HuH-7.5 (cell line): ENCODE measurements around the gene MYOF.
A peak's percentile ranks its signal among the peaks of the same experiment; 100 is the strongest.
"Not testable (repeated sequence)": the region's sequence is repeated elsewhere in the genome, so short reads cannot be mapped to it uniquely, and the experiment has no call there.

Source experiments
- DNase-seq: peaks from one replicate; pipeline ENCODE4 v3.0.0; 2011; ENCODE audit warnings: low spot score

Gene MYOF

DNA sequence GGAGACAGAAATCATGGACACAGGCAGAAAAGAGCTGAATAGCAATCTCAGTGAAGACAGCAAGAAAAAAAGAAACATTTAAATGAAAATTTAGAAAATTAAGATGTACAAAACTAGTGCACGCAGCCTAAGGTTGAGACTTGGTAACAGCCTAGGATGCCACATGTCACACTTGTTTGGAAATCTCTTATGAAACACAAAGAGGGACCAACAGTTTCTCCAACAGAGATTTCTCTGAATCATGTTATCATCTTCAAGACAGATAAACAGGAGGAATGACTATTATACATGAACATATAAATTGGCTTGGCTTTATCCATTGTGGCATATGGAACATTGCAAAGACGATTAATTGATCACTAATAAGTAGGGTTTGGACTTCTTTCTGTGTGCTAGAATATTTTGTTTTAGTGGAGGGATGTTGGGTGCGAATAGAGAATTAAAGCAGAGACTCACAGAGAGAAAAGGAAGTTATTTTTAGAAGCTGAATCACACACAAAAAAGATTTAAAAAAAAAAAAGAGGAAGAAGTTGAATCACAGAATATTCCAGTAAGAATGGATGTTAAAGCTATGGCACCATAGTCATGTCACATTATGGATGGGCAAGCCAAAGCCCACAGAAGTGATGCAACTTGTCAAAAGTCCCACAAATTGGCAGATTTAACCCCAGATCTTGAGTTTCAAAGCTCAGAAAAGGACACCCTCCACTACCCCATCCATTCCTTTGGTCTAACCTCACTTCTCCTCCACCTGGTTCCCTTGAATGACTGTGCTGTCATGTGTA is 91.6 kb downstream of the MYOF start:
- DNase-seq, result no peak

DNA sequence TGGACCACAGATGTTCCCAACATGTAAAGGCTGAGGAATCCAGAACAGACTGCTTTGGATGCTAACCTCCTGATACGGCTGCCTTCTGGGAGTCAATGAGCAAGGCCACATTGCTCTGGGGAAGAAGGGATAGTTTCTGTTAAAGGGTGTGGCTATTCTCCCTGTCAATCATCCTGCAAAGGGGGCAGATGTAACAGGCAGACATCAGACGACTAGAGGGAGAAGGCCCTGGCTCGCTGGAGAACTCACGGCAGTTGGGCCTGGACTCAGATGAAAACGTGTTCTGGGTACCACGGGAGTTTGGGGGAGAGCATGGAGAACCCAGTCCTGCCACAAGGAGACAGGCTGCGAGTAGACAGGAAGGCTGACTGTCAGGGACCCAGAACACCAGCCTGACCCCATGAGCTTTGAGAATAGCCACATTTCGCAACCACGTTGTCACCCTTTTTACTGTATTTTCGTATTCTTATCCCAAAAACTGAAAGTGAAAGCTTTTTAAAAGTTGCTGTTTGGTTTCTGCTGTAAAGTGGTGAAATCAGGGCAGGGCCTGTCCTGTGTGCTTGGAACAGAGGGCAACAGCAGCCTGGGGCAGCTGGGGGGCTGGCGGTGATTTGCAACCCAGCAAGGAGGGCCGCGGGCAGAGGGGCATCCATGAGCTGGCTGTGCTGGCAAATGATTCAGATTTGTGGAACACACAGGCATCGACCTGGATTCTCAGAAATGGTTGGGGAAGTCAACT is 95.3 kb downstream of the MYOF start:
- no peak for DNase-seq

DNA sequence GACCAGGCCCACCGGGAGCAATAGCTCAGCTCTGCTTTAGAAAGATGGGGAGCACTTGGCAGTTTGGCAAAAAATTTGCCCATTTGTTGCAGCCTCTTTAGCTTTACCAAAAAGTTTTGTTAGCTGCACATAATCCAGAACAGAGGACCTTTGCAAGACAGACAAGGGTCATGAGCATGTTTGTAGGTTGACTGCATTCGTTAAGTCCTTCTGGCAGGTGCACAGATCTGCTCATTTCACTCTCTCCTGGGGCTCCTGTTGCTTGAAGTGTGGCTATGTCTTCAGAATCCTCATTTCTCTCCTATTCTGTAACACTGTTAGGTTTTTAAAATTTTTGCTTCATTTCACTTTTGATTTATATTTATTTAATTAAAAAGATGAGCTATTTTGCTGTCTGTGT is 96.8 kb downstream of the MYOF start:
- DNase-seq, result no peak

DNA sequence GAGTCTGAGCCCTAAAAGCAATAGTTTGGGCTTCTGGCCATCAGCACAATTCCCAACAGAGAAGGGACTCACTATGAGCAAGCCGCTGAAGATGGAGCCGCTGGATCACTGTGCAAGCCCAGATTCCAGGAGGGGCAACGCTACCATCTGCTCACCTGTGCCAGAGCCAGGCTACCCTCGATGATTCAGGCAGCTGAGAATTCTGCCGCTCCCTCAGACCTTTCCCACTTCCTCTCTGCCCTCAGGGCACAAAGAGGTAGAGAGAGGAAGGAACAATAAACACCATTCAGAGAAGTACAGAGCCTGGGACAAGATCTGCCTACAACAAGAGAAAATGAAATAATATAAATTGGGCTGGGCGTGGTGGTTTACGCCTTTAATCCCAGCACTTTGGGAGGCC is 98.1 kb downstream of the MYOF start:
- no peak for DNase-seq

DNA sequence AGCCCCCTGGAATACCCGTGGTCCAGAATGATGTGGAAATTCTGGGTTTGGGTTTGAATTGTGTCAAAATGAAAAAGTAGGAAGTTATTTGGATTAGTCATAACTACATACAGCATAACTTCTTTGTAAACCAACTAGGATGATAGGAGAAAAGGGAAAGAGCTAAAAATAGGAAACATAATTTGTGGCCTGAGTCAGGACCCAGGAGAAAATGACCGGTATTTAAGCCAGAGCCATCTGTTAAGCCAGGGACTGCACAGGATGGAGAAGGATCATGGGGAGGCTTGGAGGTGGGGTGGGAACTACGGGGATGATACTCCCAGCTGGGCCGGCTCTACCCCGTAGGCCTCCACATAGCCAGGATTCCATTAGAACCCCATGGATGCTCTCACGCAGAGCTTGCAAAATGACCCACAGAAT is 98.6 kb downstream of the MYOF start:
- no peak for DNase-seq

DNA sequence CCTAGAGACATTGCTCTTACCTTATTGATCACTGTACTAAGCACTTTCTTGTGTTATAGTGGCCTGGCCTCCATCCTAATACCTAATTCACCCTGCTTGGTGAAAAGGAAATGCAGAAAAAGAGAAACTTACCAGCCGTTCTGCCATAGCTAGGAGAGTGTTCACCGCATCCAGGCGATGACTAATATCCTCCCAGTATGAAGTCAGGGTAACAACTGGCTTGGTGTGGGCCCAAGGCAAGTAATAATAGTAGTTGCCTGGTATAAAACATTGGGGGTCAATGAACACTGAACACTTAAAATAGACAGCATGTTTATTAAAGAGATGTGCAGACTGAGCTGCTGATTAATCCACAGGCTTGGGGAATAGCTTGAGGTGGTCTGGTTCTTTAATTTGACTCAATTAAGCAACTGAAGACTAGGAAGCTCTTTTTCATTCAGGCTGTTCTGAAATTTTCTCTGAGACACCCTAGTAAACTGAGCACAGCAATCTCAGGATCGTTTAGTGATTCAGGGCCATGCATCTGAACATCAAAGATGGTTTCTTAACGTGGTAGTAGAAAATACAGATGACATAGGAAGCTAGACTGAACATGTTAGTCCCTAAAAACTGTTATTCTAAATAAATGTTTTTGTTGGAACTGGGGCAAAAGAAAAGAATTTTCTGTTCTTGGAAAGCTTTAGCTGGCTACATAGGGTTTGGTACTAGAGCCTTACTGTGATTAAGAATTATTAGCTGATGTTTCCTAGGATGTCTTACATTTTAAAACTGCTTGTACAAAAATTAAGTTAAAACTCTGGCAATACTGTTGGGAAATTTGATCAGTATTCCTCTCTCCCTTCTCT is 102.2 kb downstream of the MYOF start:
- no peak for DNase-seq

DNA sequence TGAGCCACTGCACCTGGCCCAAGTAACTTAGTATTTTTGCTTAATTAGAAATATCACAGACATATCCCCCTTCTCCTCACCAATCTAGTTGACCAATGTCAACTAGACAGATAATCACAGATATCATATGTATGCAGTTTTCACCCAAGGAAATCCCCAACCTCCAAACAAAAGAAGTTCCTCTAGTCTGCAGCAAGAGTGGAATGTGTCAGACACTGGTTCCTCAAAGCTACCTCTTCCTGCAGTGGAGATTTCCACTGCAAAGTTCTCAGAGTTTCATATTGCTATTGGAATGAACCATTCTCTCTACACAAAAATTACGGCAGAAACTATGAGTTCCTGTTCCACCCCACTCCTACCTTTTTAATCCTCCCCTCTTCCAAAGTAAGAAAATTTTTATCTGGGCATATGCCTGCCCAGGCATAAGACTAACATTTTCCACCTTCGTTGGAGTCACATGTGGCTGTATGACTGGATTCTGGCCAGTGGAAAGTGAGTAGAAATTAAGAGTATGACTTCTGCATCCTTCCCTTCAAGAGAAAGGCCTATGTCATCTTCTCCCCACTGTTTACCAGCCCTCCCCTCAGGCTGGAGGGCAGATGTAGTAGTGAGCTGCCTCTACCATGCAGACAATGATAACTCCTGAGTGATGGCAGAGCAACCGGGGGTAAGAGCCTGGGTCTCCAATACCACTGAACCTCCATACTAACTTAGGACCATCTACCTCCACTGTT is 103.0 kb downstream of the MYOF start:
- no peak for DNase-seq

DNA sequence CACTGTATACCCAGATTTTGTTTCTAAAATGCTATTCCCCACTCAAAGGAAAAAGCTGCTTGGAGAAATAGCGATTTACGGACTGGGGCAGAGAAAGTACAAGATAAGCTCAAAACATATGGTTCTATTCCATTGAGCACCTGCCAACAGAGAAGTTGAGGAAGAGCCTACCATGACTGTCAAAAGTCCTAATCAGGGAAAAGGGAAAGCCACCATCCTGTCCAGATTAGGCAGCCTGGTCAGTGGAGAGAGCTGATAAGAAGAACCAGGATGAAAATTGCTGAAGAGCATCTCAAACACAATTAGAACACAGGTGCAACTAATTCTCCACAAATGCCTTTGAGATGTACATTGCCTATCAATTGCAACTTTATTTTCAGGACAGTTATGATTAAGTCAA is 104.1 kb downstream of the MYOF start:
- no peak for DNase-seq

DNA sequence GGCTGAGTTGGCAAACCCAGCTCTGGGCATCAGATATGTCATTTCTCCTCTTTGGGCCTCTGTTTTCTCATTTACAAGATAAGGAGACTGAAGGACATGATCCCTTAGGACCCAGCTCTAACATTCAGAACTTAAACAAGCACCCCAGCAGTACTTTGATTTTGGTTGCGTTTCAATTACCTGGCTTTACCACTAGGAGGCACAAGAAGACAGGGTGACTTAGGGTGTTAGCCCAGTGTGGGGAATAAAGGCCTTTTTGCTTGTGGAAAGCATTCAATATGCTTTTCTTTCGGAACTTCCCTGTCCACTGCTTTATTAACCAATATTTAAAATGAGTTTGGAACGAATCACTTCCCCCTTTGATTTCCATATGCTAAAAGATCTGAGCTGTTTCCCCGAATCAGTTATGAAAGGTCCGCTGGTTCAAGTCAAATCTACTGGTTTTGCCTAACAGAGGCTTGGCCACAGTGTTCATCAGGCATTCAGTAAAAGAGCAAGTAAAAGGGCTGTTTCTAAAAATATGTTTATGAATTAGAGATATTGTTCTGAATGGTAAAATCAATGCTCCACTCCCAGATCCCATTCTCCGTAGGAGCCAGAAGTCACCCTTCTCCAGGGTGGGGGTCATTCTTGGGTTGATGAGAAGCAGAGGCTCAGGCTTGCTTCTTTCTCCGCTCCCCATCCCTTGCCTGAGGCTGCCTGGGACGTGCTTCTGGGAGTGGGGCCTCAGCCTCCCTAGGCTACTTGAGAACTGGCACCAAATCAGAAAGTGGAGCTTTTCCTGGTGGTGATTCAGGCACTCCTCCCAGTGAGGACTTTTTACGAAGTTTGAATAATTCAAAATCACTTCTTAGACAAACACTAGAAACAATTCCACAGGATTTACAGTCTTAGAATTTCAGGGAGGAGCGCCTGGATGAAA is 105.5 kb downstream of the MYOF start:
- DNase-seq, result peak; percentile 58

DNA sequence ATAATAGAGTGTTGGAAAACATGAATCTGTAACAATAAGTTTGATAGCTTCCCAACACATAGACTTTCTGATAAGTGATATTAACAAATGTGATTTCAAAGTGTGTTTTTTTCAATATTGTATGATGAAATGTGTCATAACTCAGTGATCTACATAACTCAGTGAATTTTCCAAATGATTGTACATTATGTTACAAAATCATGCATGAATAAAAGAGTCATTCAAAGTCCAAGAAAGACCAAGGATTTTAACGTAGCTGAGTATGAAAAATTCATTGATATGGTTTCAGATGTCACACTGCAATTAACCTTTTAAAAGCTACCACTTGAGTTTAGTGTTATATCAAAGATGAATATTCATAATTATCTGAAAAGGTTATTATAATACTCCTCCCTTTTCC is 111.2 kb downstream of the MYOF start:
- no peak for DNase-seq

DNA sequence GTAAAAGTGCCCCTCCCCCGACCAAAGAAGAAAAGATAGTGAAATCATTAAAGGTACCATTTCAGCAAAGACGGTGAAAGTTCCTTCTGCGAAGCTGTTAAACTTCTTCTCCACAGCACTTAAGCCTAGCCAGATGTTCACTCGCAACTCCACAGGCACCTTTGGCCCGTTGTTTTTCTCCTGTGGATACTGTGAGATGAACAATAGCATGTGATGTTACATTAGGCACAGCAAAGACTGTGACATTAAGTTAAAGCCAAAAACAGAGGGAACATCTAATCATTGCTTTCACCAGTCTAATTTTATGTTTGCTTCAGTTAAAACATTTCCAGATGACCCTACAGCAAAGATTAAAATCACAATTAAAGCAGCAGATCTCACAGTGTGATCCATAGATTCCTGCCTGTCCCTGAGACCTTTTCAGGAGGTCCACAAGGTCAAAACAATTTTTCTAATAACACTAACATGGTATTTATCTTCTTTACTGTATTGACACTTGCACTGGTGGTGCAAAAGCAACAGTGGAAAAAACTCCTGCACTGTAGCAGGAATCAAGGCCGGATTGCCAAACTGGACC is 112.5 kb downstream of the MYOF start:
- no peak for DNase-seq

DNA sequence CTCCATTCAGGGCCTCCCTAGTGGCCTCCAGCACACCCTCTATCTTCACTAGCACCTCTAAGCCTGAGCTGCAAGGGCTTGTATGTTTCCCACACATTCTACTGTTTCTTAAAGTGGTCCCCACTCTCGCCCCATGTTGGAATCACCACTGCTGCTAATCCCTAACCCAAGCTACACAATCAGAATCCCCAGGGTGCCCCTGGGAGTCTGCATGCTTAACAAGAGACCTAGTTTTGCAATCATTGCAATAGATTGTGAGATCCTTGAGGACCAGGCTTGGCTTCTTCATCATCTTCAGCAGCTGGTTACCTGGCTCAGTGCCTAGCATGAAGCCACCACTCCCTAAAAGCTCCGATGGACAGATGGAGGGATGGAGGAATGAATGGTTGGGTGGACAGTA is 113.9 kb downstream of the MYOF start:
- no peak for DNase-seq

DNA sequence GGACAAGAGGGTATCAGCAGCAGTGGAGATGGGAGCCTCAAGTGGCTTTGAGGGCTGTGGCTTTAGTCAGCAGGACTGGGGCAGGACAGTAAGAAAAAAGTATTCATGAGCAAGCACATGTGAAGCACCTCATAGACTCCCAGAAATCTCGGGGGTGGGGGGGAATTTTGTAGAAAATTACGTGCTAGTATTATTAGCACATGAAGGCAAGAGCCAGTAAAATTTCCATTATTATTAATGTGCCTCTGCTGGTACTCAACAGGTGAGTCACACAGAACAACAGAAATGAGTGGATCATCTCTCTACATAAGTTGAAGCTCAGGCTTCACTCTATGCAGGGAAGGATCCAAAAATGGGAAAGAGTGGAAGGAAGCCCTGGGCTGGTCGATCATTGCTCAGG is 114.5 kb downstream of the MYOF start:
- DNase-seq, result no peak

DNA sequence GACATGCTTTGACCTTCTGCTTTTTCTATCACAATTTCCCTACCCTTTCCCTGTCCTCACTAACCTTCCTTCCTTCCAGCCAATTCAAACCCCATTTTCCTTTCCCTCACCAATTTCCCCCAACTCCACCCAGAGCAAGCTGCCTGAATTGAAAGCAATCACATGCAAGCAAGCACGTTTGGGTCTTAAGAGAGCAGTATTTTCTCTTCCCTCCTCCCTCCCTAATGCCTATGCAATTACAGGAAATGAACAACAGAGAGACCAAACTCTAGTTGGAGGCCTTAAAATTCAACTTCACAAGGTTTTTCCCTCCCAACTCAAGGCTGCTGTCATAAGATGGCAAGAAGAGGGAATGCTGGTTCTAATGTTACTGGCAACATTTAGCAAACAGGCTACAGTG is 117.2 kb downstream of the MYOF start:
- DNase-seq, result no peak

DNA sequence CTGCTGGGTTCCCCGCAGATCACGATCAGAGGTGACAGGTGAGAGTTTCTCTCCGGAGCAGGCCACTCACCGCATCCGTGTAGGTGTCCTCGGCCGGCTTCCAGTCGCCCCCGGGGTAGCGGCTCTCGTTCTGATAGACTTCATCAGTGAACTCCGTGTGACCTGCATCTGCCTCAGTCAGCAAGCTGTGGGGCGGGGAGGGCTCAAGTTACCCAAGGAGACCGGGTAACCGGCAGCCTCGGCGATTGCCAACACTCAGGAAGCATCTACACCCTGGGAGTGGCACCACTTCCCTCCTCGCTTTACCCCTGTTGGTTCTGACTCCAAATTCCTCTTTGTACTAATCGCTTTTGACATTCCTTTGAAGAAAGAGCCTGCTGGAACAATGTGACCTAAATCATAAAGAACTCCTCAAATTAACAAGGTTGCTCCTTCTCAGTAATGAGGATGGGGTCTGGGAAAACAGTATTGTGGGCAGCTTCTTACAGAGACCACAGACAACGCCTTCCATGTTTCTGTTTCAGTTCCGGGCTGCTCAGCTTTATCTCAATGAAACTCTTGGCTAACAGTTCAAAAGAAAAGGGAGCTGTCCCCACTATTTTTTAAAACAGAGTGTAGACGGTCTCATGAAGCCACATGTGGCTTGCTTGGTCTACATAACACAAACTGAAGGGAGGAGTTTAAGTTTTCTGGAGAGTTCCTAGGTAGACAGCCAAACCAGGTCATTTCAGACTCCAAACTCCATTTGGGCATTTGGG is 118.1 kb downstream of the MYOF start:
- no peak for DNase-seq

DNA sequence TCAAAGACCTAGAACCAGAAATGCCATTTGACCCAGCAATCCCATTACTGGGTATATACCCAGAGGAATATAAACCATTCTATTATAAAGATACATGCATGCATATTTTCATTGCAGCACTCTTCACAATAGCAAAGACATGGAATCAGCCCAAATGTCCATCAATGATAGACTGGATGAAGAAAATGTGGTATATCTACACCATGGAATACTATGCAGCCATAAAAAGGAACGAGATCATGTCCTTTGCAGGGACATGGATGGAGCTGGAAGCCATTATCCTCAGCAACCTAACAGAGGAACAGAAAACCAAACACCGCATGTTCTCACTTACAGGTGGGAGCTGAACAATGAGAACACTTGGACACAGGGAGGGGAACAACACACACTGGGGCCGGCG is 123.7 kb downstream of the MYOF start:
- DNase-seq, result not testable (repeated sequence)

DNA sequence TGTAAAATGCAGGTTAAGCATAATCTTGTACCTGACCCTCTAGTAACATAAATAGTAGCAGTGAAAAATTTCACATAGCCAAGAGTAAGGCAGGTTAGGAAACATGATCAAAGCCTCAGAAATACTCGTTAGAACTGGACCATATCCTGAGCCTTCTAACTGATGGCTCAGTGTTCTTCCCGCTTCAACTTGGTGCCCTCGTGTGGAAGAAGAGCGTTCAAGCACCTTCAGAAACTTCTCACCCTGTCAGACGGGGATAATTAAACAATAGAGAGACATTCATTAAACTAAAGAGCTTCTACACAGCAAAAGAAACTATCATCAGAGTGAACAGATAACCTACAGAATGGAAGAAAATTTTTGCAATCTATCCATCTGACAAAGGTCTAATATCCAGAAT is 124.5 kb downstream of the MYOF start:
- peak; percentile 39 for DNase-seq

DNA sequence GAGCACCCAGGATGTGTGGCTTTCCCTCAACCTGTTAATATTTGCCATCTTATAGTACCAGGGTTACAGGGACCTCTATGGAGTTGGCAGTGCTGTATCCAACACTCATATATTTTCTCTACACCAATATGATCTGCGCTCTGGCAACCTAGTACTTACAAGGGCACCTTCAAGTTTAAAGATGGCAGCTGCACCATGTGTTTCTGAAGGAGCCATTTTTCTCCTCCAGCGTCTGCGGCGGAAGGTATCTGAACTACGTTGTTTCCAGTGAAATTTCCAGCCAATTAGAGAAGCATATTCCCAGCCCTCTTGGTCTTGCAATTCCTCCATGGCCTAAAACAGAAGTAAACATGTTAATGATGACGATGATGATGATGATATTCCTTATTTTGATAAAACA is 125.6 kb downstream of the MYOF start:
- DNase-seq, result no peak

DNA sequence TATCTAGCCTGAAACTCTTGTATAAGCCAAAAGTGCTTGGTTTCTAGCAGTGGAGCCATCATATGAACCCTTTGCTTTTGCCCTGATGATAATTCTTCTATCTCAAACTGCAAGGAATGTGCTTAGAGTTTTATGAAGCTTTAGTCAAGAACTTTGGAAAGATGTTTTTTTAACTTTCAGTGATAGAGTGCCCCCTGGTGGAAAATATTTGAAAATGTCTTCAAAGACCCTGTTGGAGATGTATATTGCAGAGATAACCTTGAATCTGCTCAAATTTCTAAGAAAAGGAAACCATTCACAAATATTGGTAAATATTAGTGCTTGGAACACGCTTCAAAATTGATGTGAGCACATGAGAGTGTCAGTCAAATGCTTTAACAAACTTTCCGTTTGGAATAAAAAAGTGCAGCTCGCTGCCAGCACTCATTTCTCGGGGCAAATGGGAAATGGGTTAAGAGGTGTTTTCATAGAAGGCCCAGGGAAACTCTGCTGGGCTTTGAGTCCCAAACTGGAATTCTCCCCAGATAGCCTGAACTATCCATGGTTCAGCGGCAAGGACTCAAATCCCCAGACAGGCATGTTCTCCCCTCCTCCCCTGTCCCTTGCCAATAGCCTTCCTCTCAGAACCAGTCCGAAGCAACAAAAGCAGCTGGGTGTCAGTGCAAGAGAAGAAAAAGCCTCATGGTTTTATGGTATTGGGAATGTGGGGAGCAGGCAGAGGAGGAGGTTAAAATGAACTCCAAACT is 129.3 kb downstream of the MYOF start:
- peak; percentile 48 for DNase-seq
